NCI-H1694 (cell line): ENCODE measurements around the gene SNRPD3.
"Not testable (repeated sequence)": the region's sequence is repeated elsewhere in the genome, so short reads cannot be mapped to it uniquely, and the experiment has no call there.

Experiments used
- DNase-seq: peaks from one replicate; lab custom pipeline; 2025; lab: John Stamatoyannopoulos, UW

SNRPD3 gene

DNA sequence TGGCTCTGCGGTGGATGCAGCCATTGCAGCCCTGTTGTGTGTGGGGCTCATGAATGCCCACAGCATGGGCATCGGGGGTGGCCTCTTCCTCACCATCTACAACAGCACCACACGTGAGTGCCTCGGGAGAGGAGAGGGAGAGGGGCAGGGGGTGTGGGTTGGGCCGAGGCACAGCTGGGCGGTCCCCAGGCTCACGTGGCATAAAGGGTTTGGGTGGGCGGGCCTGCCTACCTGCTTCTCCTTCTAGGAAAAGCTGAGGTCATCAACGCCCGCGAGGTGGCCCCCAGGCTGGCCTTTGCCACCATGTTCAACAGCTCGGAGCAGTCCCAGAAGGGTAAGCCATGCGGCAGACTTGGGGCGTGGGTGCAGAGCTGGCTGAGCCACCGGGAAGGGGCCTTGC is 59.0 kb downstream of the SNRPD3 start:
- DNase-seq, result not testable (repeated sequence)

DNA sequence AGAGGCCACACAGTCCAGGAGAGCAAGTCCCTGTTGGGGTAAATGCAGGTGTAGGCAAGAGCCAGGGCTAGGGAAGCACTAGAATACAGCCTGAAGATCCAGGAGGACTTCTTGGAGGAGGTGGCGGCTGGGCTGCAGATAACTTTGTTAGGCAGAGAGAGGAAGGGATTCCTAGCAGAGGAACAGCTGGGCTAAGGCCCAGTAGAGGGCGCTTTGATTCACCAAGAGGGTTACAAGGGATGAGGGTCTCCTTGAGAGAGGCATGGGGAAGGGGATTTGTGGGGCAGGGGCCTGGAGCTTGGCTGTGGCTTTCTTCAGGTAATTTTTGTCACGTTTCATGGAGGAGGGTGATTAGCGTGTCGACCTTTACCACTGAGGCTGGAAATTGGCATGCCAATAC is 65.4 kb downstream of the SNRPD3 start:
- DNase-seq, result not testable (repeated sequence)

DNA sequence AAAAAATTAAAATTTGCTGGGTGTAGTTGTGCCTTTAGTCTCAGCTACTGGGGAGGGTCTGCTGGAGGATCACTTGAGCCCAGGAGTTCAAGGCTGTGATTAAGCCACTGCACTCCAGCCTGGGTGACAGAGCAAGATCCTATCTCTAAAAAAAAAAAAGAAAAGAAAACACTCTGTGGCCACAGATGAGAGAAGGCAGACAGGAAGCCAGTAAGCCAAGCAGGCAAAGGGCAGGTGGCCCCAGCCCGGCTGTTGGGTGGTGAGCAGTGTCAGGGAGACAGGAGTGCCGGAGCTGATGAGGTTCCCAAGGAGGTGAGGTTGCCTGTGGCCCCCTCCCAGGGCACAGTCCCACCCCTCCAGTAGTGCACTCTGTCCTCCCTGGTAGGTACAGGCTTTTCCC is 66.8 kb downstream of the SNRPD3 start:
- DNase-seq, result not testable (repeated sequence)
